Vagina (tissue), 2 donors: ENCODE data around the gene EP300. TPM values are rescaled to one million over a fixed set of nuclear protein-coding genes. Genes with fewer than 3 reads are reported as not detected.

Source experiments
- DNase-seq, 2 donors: peaks; one replicate each; pipeline ENCODE4 v3.0.0-alpha.2; 2017; ENCODE audit errors: extremely low spot score in 2 of 2
- H3K27ac ChIP-seq: fragments of 200-600 bp; sonication (generic); one replicate; pipeline ENCODE4 v1.5.1; 2019
- H3K27me3 ChIP-seq: fragments of 200-600 bp; sonication (generic); one replicate; pipeline ENCODE4 v1.5.1; 2019
- H3K36me3 ChIP-seq, 2 donors: fragments of 200-600 bp; sonication (generic); one replicate each; pipeline ENCODE4 v1.5.1; 2017 to 2019
- H3K4me1 ChIP-seq: fragments of 200-600 bp; sonication (generic); one replicate; pipeline ENCODE4 v1.5.1; 2019
- H3K4me3 ChIP-seq, 2 donors: fragments of 200-600 bp; sonication (generic); 1 replicate in 1 of 2; 2 replicates in 1 of 2; pipeline ENCODE4 v1.5.1; 2016 to 2019
- H3K9me3 ChIP-seq: fragments of 200-600 bp; sonication (generic); one replicate; pipeline ENCODE4 v1.5.1; 2019
- POLR2A ChIP-seq, 2 donors: fragments of 450-650 bp; IDR thresholded peaks; one replicate each; pipeline ENCODE4 v1.6.1; 2017; ENCODE audit warnings: antibody characterized with exemption in 2 of 2, mild to moderate bottlenecking in 2 of 2, moderate library complexity in 2 of 2
- POLR2AphosphoS5 ChIP-seq, 2 donors: sonication (generic); formaldehyde crosslinking; IDR thresholded peaks; one replicate each; pipeline ENCODE4 v1.9.0; 2017; ENCODE audit warnings: antibody characterized with exemption in 2 of 2, mild to moderate bottlenecking in 2 of 2, low read depth in 1 of 2; ENCODE audit not compliant: insufficient read depth in 1 of 2
- intact Hi-C: fragments of 100-400 bp; cut with DNase I; formaldehyde crosslinking; loops from one replicate; pipeline ENCODE4 v1.15.1; 2023
- total RNA-seq: library from RNA; depleted of rRNA; stranded (reverse); fragments of >200 nt; gene quantifications from one replicate; pipeline ENCODE4 v1.2.3, GENCODE V29; 2016
- TF ChIP-seq, protein P1 (sequence below), 3 experiments: fragments of 450-650 bp in 2 of 3; fragments of 200-600 bp in 1 of 3; sonication (generic) in 1 of 3; IDR thresholded peaks; one replicate each; pipeline ENCODE4 v1.5.1; 2017 to 2019; ENCODE audit warnings: antibody characterized with exemption in 3 of 3, mild to moderate bottlenecking in 2 of 3, moderate library complexity in 2 of 3

The EP300 gene
- total RNA-seq, 1 donor from 2014 or later: 99.9 TPM

DNA sequence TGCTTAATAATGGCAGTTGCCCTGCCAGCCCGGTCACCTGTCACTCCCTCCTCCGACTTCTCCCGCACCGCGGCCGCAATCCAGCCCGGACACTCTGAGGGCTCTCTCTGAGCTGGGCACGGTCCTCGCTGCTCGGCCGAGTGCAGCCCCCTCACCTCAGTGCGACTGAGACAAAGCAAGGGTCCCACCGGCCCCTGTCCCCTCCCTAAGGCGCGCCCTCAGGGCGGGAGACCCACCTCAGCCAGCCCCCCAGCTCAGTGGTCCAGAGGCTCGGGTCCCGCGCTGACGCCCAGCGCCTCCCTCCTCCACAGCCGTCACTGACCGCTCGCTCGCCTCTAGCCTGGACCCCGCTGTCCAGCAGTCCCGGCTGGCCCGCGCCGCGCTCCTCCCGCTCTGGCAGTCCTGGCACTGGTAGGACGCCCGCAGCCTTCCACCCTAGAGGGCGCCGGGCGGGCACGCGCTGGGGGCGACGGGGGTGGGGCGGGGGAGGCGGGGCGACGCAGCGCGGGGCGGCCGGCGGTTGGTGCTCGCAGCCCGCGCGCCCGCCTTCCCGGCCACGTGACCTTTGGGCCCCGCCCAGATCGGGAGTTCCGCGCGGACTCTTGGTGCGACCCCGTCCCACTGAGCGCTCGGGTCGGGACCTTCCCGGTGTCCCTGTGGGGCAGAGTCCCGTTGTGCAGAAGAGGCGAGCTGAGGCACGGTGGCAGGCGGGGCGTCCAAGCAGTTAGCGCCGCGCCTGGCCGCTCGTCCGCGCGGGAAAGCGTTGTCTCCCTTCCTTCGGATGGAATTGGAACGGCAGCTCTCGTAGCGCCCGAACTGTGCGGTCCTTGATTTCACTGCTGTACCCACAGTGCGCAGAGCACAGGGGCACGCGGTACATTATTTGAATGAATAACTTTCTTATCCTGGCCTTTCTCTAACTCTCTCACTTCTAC, 104.9 kb downstream of the EP300 start:
- intact Hi-C loops: no loop called here
- Histone ChIP-seq H3K36me3 (no peaks in the 10 kb centered on the region), H3K9me3 (no peaks in the 10 kb centered on the region), H3K4me3 (peak overlapping the region; percentile 78 to 80), H3K27me3 (no peaks in the 10 kb centered on the region), H3K4me1 (peaks cover 21% of the 10 kb centered on the region), H3K27ac (peak overlapping the region; percentile 31)
- TF ChIP-seq POLR2A (IDR thresholded peaks at IDR 0.05): no peak
- TF ChIP-seq, protein P1, sequence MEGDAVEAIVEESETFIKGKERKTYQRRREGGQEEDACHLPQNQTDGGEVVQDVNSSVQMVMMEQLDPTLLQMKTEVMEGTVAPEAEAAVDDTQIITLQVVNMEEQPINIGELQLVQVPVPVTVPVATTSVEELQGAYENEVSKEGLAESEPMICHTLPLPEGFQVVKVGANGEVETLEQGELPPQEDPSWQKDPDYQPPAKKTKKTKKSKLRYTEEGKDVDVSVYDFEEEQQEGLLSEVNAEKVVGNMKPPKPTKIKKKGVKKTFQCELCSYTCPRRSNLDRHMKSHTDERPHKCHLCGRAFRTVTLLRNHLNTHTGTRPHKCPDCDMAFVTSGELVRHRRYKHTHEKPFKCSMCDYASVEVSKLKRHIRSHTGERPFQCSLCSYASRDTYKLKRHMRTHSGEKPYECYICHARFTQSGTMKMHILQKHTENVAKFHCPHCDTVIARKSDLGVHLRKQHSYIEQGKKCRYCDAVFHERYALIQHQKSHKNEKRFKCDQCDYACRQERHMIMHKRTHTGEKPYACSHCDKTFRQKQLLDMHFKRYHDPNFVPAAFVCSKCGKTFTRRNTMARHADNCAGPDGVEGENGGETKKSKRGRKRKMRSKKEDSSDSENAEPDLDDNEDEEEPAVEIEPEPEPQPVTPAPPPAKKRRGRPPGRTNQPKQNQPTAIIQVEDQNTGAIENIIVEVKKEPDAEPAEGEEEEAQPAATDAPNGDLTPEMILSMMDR (IDR thresholded peaks at IDR 0.05): peak in 1 of 3 experiments; percentile 19
- peak in 1 of 2 donors; percentile 50 for TF ChIP-seq POLR2AphosphoS5 (IDR thresholded peaks at IDR 0.05; ENCODE audit: insufficient read depth in 1 of 2, low read depth in 1 of 2)
- DNase-seq: no peak

DNA sequence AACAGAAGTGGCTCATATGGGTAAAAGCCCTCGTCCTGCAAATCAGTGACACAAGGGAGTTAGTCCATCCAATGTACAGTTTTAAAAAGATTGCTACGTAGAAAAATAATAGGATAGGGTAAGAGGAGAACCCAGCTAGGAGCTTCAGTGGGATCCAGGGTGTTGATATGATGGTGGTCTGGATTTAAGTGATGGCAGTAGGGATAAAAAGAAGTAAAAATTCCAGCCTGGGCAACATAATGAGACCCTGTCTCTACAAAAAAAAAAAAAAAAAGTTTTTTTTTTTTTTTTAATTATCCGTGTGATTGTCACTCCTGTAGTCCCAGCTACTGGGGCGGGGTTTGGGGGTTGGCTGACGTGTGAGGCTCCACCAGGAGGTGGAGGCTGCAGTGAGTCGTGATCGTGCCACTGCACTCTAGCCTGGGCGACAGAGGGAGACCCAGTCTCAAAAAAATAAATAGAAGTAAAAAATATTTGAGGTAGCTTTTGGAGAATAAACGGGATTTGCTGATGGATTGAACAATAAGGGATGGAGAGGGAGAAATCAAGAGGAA, 105.7 kb downstream of the EP300 start:
- H3K27ac ChIP-seq: peak overlapping the region; percentile 31
- DNase-seq: no peak
- intact Hi-C loops: no loop called here
- no peaks in the 10 kb centered on the region for H3K27me3 ChIP-seq
- H3K4me1 ChIP-seq: peaks cover 21% of the 10 kb centered on the region
- H3K4me3 ChIP-seq: peak overlapping the region; percentile 78 to 80
- H3K36me3 ChIP-seq: no peaks in the 10 kb centered on the region
- no peaks in the 10 kb centered on the region for H3K9me3 ChIP-seq
- TF ChIP-seq POLR2AphosphoS5 (IDR thresholded peaks at IDR 0.05; ENCODE audit: insufficient read depth in 1 of 2, low read depth in 1 of 2) (no peak), POLR2A (IDR thresholded peaks at IDR 0.05) (no peak)
- TF ChIP-seq, protein P1 (IDR thresholded peaks at IDR 0.05): no peak

DNA sequence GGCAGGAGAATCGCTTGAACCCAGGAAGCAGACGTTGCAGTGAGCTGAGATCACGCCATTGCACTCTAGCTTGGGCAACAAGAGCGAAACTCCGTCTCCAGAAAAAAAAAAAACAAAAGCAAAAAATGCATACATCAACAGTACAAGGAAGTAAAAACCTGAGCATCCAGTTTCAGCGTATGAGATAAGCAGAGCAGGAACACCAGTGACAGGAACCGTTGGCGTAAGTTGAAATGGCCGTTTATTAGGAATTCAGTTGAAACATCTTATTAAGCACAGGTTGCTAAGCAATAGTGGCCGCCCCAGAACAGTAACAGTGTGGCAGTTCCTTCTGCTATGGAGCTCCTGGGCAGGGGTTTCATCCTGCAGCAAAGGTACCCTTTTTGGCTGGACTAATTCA, 108.7 kb downstream of the EP300 start:
- Histone ChIP-seq H3K4me3 (no peak overlapping the region), H3K4me1 (peaks cover 27% of the 10 kb centered on the region), H3K36me3 (no peaks in the 10 kb centered on the region), H3K9me3 (no peaks in the 10 kb centered on the region), H3K27ac (no peak overlapping the region), H3K27me3 (no peaks in the 10 kb centered on the region)
- DNase-seq: no peak
- no peak for TF ChIP-seq POLR2A (IDR thresholded peaks at IDR 0.05)
- TF ChIP-seq, protein P1 (IDR thresholded peaks at IDR 0.05): no peak
- TF ChIP-seq POLR2AphosphoS5 (IDR thresholded peaks at IDR 0.05; ENCODE audit: insufficient read depth in 1 of 2, low read depth in 1 of 2): no peak
- intact Hi-C loops: no loop called here

DNA sequence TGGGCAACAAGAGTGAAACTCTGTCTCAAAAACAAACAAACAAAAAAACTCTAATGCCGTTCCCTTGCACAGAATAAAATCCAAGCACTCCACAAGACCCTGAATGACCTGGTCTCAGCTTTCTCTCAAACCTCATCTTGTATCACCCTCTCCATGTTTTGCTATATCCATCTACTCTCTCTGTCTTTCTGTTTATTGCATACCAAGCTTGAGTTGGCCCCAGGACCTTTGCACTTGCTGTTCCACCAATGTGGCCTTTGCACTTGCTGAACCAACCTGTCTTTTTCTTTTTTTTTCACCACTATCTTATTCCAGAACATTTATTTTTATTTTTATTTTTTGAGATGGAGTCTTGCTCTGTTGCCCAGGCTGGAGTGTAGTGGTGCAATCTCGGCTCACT, 110.7 kb downstream of the EP300 start:
- TF ChIP-seq, protein P1 (IDR thresholded peaks at IDR 0.05): no peak
- TF ChIP-seq POLR2AphosphoS5 (IDR thresholded peaks at IDR 0.05; ENCODE audit: insufficient read depth in 1 of 2, low read depth in 1 of 2) (no peak), POLR2A (IDR thresholded peaks at IDR 0.05) (no peak)
- Histone ChIP-seq H3K27ac (no peak overlapping the region), H3K36me3 (no peaks in the 10 kb centered on the region), H3K4me1 (peaks cover 17% of the 10 kb centered on the region), H3K9me3 (no peaks in the 10 kb centered on the region), H3K27me3 (no peaks in the 10 kb centered on the region), H3K4me3 (no peak overlapping the region)
- DNase-seq: no peak
- intact Hi-C loops: no loop called here

DNA sequence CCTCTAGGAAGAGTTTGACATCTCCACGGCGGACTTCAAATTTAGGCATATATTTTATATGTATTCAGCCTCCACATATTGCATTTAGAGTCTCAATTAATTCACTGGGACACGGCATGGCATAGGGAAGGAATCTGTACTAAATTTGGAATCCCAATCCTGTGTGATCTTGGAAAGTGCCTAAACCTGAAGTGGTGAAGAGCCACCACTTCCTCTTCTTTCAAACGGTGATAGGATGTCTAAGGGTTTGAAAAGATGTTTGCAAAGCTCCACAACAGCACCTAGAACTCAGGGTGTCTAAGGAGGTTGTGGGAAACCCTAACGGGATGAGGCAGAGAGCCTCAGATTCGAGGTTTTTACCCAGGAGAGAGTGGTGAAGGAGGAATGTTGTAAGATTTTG, 111.7 kb downstream of the EP300 start:
- Histone ChIP-seq H3K27ac (no peak overlapping the region), H3K36me3 (no peaks in the 10 kb centered on the region), H3K27me3 (no peaks in the 10 kb centered on the region), H3K9me3 (no peaks in the 10 kb centered on the region), H3K4me3 (no peak overlapping the region), H3K4me1 (peaks cover 10% of the 10 kb centered on the region)
- TF ChIP-seq POLR2AphosphoS5 (IDR thresholded peaks at IDR 0.05; ENCODE audit: insufficient read depth in 1 of 2, low read depth in 1 of 2) (no peak), POLR2A (IDR thresholded peaks at IDR 0.05) (no peak)
- TF ChIP-seq, protein P1 (IDR thresholded peaks at IDR 0.05): no peak
- no peak for DNase-seq
- intact Hi-C loops: no loop called here
